ENCODE data around the gene DOCK3. TPM values are rescaled to one million over a fixed set of nuclear protein-coding genes. Genes with fewer than 3 reads are reported as not detected.
A peak's percentile ranks its signal among the peaks of the same experiment; 100 is the strongest.
"Not testable (repeated sequence)": the region's sequence is repeated elsewhere in the genome, so short reads cannot be mapped to it uniquely, and the experiment has no call there.

DOCK3 gene
- total and polyA plus RNA-seq, 4 donors, result 11.0 to 35.7 (median 33.0) TPM

DNA sequence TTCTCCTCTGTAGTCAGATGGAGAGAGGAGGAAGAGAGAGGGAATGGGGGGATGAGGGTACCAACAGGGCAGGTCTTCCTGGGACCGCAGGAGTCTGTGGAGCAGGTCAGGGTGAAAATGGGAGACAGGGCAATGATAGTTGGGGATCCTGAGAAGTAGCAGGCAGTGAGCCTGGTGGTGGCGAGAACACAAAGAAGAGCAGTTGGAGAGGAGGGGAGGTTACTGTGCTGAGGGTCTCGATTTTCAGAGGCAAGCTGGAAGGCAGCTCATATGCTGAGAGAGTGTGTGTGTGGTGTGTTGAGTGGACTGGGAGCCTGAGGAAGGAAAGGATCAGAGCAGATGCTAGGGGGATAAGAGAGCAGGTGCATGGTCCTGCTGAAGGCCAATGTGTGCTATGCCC lies 2.1 kb upstream of the DOCK3 start:
- no peak overlapping the region for H3K4me3 ChIP-seq (ENCODE audit: low read depth, low read length)
- H3K27me3 ChIP-seq (ENCODE audit: control insufficient read depth, insufficient read depth, low read length), result peaks cover 16% of the 10 kb centered on the region
- H3K4me1 ChIP-seq (ENCODE audit: control insufficient read depth, insufficient read depth, low read length), result peaks cover 6% of the 10 kb centered on the region
- DNase-seq (ENCODE audit: low read depth in 4 of 6, low spot score in 6 of 6), result no peak
- no peak overlapping the region for H3K27ac ChIP-seq (ENCODE audit: low read depth, low read length)
- no peaks in the 10 kb centered on the region for H3K9me3 ChIP-seq (ENCODE audit: control insufficient read depth, insufficient read depth, low read length)
- H3K36me3 ChIP-seq (ENCODE audit: control insufficient read depth, insufficient read depth, low read length), result no peaks in the 10 kb centered on the region
- WGBS (ENCODE audit: insufficient coverage), result 80% methylated on average over 3 of the region's 3 CpGs

DNA sequence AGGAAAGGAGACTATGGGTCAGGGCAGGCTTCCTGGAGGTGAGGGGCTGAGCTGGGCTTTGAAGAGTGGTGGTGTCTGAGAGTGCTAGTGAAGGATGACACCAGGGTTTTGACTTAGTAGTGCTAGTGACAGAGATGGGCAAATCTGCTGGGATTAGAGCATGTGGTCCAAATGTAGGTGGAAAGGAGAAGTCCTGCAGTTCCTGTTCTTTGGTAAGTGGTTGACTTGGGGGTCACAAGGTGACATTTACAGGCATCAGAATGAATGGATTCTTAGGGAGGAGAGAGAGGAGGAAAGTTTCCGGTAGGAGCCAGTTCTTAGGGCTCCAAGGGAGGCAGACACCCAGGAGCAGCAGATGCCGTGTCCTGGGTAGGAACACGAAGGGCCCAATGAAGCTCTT lies 796 bp upstream of the DOCK3 start:
- Histone ChIP-seq H3K4me3 (ENCODE audit: low read depth, low read length) (no peak overlapping the region), H3K36me3 (ENCODE audit: control insufficient read depth, insufficient read depth, low read length) (no peaks in the 10 kb centered on the region), H3K27me3 (ENCODE audit: control insufficient read depth, insufficient read depth, low read length) (peaks cover 16% of the 10 kb centered on the region), H3K27ac (ENCODE audit: low read depth, low read length) (no peak overlapping the region), H3K4me1 (ENCODE audit: control insufficient read depth, insufficient read depth, low read length) (peaks cover 6% of the 10 kb centered on the region), H3K9me3 (ENCODE audit: control insufficient read depth, insufficient read depth, low read length) (no peaks in the 10 kb centered on the region)
- no peak for DNase-seq (ENCODE audit: low read depth in 4 of 6, low spot score in 6 of 6)
- 56% methylated on average over 2 of the region's 3 CpGs for WGBS (ENCODE audit: insufficient coverage)

DNA sequence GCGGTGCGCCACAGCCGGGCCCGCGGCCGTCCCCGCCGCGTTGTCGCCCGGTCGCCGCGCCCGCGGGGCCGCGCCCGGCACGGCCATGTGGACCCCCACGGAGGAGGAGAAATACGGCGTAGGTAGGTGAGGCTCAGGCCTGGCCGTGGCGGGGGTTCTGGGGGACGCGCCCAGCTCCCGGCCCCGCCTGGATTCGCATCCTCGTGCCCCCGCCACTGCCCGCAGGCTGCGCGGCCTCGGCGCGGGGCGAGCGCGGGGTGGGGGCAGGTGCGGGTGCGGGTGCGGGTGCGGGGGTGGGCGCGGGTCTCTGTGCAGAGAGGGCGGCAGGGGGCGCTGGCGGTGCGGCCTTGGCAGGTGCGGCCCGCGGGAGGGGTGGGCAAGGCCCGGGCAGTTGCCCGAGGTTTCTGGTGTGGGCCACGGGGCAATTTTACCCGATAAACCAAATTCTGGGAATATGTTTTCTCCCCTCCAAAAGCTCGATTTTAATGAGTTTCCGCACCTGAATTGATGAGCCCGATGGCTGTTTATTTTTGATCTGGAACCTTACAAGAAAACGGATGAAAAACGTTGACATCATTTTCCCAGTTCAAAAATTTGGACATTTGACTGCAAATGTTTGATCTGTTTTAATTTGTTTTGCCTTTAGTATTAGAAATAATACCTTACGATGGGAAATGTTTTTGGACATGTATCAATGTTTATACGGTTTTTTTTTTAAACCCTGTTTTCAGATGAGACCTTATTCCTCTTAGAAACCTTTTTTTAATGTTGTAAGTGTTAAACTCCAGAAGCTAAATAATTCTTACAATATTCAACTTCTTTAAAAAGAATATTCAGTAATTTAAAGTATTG lies 678 bp downstream of the DOCK3 start:
- peaks cover 6% of the 10 kb centered on the region for H3K4me1 ChIP-seq (ENCODE audit: control insufficient read depth, insufficient read depth, low read length)
- DNase-seq (ENCODE audit: low read depth in 4 of 6, low spot score in 6 of 6), result peak in 4 of 6 donors; percentile 55 to 88 (median 71)
- no peak overlapping the region for H3K27ac ChIP-seq (ENCODE audit: low read depth, low read length)
- no peaks in the 10 kb centered on the region for H3K36me3 ChIP-seq (ENCODE audit: control insufficient read depth, insufficient read depth, low read length)
- H3K9me3 ChIP-seq (ENCODE audit: control insufficient read depth, insufficient read depth, low read length), result no peaks in the 10 kb centered on the region
- under 1% methylated on average over 55 of the region's 65 CpGs for WGBS (ENCODE audit: insufficient coverage)
- peaks cover 16% of the 10 kb centered on the region for H3K27me3 ChIP-seq (ENCODE audit: control insufficient read depth, insufficient read depth, low read length)
- H3K4me3 ChIP-seq (ENCODE audit: low read depth, low read length), result peak overlapping the region; percentile 36

DNA sequence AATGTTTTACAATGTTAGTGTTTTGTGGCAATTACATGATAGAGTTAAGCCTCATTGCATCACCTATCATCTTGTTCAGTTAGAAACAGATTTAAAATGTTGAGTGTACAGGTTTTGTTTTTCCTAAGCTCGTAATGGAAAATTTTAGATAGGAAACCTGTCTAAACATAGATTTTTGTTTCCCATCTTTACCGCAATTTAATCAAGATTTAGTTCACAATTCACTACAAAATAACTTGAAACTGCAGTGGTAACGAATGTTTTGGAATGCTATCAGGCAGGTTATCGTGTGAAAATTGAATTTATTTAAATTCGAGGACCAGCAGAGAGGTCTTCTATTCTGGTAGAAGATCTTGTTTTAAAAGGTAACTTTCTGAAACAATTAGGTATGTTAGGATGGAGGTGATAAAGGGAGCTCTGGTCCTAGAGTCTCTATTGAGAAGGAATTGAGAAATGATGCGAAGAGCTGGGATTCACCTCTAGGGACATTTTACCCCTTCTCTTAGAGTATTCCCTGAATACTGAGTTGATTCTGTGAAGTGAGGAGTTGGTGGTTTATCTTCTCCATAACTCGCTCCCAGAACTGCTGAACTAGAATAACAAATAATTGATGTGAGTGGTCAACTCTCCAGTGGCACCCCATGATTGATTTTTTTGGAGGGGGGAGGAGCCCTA lies 1.4 kb downstream of the DOCK3 start:
- no peaks in the 10 kb centered on the region for H3K9me3 ChIP-seq (ENCODE audit: control insufficient read depth, insufficient read depth, low read length)
- peak in 1 of 6 donors; percentile 47 for DNase-seq (ENCODE audit: low read depth in 4 of 6, low spot score in 6 of 6)
- H3K27me3 ChIP-seq (ENCODE audit: control insufficient read depth, insufficient read depth, low read length), result peaks cover 14% of the 10 kb centered on the region
- WGBS (ENCODE audit: insufficient coverage), result 67% methylated on average over 1 of the region's 7 CpGs
- H3K27ac ChIP-seq (ENCODE audit: low read depth, low read length), result no peak overlapping the region
- H3K4me1 ChIP-seq (ENCODE audit: control insufficient read depth, insufficient read depth, low read length), result peaks cover 6% of the 10 kb centered on the region
- H3K4me3 ChIP-seq (ENCODE audit: low read depth, low read length), result peak overlapping the region; percentile 36
- H3K36me3 ChIP-seq (ENCODE audit: control insufficient read depth, insufficient read depth, low read length), result no peaks in the 10 kb centered on the region

DNA sequence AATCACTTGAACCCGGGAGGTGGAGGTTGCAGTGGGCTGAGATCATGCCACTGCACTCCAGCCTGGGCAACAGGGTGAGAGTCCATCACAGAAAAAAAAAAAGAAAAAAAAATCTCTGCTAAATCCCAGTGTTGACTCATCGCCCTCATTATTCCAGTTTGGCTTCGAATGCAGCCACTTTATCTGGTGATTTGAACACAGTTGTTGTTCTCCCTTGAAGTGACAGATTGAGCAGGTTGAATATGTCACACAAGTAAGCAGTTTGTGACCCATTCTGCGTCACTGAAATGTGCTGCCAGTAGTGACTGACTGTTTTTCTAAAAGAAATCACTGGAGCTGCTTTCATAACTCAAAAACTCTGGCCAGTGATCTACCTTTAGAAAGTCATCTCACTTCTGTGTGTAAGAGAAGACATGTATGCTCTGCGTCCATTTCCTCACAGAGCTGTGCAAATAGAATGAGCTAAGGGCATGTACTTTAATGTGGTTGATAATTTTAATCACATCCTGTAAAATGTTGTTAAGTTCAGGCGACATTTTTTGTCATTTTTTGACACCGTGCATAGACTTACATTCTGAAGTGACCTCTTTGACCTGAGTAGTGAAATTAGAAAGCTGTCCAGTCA lies 12.5 kb downstream of the DOCK3 start:
- H3K36me3 ChIP-seq (ENCODE audit: control insufficient read depth, insufficient read depth, low read length), result no peaks in the 10 kb centered on the region
- H3K27me3 ChIP-seq (ENCODE audit: control insufficient read depth, insufficient read depth, low read length), result no peaks in the 10 kb centered on the region
- H3K27ac ChIP-seq (ENCODE audit: low read depth, low read length), result no peak overlapping the region
- H3K4me3 ChIP-seq (ENCODE audit: low read depth, low read length), result no peak overlapping the region
- H3K9me3 ChIP-seq (ENCODE audit: control insufficient read depth, insufficient read depth, low read length), result no peaks in the 10 kb centered on the region
- WGBS (ENCODE audit: insufficient coverage), result 88% methylated on average over 2 of the region's 7 CpGs
- H3K4me1 ChIP-seq (ENCODE audit: control insufficient read depth, insufficient read depth, low read length), result peaks cover 2% of the 10 kb centered on the region
- peak in 1 of 6 donors; percentile 13 for DNase-seq (ENCODE audit: low read depth in 4 of 6, low spot score in 6 of 6)

- no peak overlapping the region for H3K4me3 ChIP-seq (ENCODE audit: low read depth, low read length)
- no peak for DNase-seq (ENCODE audit: low read depth in 4 of 6, low spot score in 6 of 6)
- H3K27me3 ChIP-seq (ENCODE audit: control insufficient read depth, insufficient read depth, low read length), result no peaks in the 10 kb centered on the region
- no peak overlapping the region for H3K27ac ChIP-seq (ENCODE audit: low read depth, low read length)
- no peaks in the 10 kb centered on the region for H3K36me3 ChIP-seq (ENCODE audit: control insufficient read depth, insufficient read depth, low read length)
- H3K4me1 ChIP-seq (ENCODE audit: control insufficient read depth, insufficient read depth, low read length), result peaks cover 2% of the 10 kb centered on the region
- no CpG with 5 or more reads among the region's 2 CpGs for WGBS (ENCODE audit: insufficient coverage)
- H3K9me3 ChIP-seq (ENCODE audit: control insufficient read depth, insufficient read depth, low read length), result no peaks in the 10 kb centered on the region
Observed at GRCh38 chr3:50687916-50688315, 13.2 kb downstream of the DOCK3 start.

DNA sequence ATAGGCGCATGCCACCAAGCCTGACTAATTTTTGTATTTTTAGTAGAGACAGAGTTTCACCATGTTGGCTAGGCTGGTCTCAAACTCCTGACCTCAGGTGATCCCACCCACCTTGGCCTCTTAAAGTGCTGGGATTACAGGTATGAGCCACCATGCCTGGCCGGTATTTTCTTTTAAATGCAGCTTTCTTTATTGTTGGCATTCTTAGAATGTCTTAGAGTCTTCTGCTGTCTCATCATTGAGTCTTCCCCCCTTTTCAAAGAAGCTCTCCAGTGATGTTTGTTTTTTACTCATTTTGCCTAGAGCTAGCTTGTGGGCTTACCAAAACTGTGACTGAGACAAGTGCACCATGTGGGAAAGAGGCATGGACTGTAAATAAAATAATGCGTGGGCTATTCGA lies 13.9 kb downstream of the DOCK3 start:
- DNase-seq (ENCODE audit: low read depth in 4 of 6, low spot score in 6 of 6); H3K4me3 ChIP-seq (ENCODE audit: low read depth, low read length); H3K9me3 ChIP-seq (ENCODE audit: control insufficient read depth, insufficient read depth, low read length); H3K4me1 ChIP-seq (ENCODE audit: control insufficient read depth, insufficient read depth, low read length); H3K36me3 ChIP-seq (ENCODE audit: control insufficient read depth, insufficient read depth, low read length); H3K27ac ChIP-seq (ENCODE audit: low read depth, low read length); H3K27me3 ChIP-seq (ENCODE audit: control insufficient read depth, insufficient read depth, low read length): not testable (repeated sequence)
- 100% methylated on average over 1 of the region's 4 CpGs for WGBS (ENCODE audit: insufficient coverage)

DNA sequence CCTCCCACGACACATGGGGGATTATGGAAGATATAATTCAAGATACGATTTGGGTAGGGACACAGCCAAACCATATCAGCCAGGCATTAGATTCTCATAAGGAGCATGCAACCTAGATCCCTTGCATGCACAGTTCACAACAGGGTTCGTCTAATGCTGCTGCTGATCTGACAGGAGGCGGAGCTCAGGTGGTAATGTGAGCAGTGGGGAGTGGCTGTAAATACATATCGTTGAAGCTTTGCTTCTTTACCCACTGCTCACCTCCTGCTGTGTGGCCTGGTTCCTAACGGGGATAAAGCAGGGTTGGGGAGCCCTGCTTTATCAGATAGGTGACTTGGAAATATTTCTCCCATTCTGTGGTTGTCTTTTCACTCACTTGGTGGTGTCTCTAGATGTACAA lies 14.8 kb downstream of the DOCK3 start:
- H3K4me1 ChIP-seq (ENCODE audit: control insufficient read depth, insufficient read depth, low read length), result peaks cover 2% of the 10 kb centered on the region
- no peak overlapping the region for H3K4me3 ChIP-seq (ENCODE audit: low read depth, low read length)
- no peak overlapping the region for H3K27ac ChIP-seq (ENCODE audit: low read depth, low read length)
- no peaks in the 10 kb centered on the region for H3K36me3 ChIP-seq (ENCODE audit: control insufficient read depth, insufficient read depth, low read length)
- no peaks in the 10 kb centered on the region for H3K27me3 ChIP-seq (ENCODE audit: control insufficient read depth, insufficient read depth, low read length)
- H3K9me3 ChIP-seq (ENCODE audit: control insufficient read depth, insufficient read depth, low read length), result no peaks in the 10 kb centered on the region
- WGBS (ENCODE audit: insufficient coverage), result 100% methylated on average over 1 of the region's 6 CpGs
- no peak for DNase-seq (ENCODE audit: low read depth in 4 of 6, low spot score in 6 of 6)

GRCh38 chr3:50695031-50695430 lies 20.3 kb downstream of the DOCK3 start:
- DNase-seq (ENCODE audit: low read depth in 4 of 6, low spot score in 6 of 6), result no peak
- 100% methylated on average over 1 of the region's 2 CpGs for WGBS (ENCODE audit: insufficient coverage)
- Histone ChIP-seq H3K27me3 (ENCODE audit: control insufficient read depth, insufficient read depth, low read length) (no peaks in the 10 kb centered on the region), H3K27ac (ENCODE audit: low read depth, low read length) (no peak overlapping the region), H3K36me3 (ENCODE audit: control insufficient read depth, insufficient read depth, low read length) (no peaks in the 10 kb centered on the region), H3K4me1 (ENCODE audit: control insufficient read depth, insufficient read depth, low read length) (no peaks in the 10 kb centered on the region), H3K9me3 (ENCODE audit: control insufficient read depth, insufficient read depth, low read length) (no peaks in the 10 kb centered on the region), H3K4me3 (ENCODE audit: low read depth, low read length) (no peak overlapping the region)
